ENCODE measurements around the gene ERVK3-1. TPM values are rescaled to one million over a fixed set of nuclear protein-coding genes. Genes with fewer than 3 reads are reported as not detected.

The ERVK3-1 gene, protein sequence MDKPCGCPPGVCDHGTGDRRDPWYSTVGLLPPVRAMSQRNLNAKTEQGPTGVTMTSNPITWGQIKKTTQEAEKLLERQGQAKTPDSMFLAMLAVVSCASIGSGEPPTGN
- total RNA-seq, result 26.5 and 35.3 TPM in 2 replicates

DNA sequence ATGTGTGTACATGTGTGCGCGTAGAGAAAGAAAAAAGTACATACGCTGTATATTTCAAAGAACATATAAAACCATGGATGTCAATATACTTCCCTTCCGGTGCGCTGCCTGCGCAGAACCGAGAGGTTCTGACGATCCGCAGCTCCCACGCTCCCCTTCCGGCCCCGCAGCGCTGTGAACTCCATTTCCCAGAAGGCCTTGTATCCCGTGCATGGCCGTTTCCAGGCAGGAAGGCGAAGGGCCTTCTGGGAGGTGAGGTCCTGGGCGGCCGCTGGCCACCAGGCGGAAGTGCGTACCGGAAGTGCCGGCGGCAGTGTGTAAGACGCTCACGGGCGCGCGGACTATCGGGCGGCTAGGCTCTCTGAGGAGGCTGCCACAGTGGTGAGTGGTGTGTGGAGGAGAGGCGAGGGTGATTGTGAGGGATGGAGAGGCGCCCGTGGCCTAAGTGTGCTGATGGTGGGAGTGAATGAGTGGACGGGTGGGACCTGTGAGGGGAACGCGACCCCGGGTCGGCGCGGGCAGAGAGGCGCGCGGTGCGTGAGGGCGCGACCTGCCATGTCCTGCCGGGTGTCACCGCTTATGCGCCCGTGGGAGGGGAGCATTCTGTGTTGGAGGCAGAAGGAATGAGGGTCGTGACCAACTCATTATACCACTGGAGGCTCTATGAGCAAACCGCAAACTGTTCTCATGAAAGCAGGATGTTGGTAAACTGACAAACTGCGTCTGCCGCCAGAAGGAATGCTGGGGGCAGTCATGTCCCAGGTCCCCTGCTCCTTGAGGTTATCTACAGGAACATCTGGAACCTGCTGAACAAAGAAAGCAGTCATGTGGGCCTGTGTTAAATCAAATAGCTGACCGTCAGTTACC, at the start of gene ERVK3-1:
Gene ERVK3-1, plus strand, starts transcription at position 313 of the 867 bp plus-strand sequence. CDS start 6,792 bp downstream, outside the sequence.

DNA sequence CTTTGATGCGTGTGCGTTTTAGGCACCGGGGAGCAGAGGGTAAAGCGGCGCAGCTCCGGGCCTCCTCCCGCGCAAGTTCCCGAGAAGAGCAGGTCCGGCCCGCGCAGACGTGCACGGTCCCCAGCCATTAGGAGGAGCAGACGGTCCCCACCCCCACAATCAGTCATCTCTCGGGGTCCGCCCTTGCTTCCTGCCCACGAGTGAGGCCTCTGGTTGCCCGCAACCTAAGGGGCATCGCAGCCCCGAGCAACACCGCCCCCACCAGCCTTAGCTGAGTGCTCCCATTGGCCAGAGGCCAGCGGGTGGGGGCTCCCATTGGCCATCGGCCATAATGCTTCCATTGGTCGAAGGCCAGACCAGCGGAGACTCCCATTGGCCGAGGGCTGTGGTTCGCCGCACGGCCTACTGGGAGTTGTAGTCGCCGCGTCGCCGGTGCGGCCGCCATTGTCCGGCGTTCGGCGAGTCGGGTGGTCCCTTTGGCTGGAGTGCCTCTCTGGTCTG, 26.6 kb upstream of the ERVK3-1 start, which contains the start of gene ZNF8:
Gene ZNF8, plus strand, starts transcription at position 415 of the 501 bp plus-strand sequence. CDS start 127 bp downstream, outside the sequence.

DNA sequence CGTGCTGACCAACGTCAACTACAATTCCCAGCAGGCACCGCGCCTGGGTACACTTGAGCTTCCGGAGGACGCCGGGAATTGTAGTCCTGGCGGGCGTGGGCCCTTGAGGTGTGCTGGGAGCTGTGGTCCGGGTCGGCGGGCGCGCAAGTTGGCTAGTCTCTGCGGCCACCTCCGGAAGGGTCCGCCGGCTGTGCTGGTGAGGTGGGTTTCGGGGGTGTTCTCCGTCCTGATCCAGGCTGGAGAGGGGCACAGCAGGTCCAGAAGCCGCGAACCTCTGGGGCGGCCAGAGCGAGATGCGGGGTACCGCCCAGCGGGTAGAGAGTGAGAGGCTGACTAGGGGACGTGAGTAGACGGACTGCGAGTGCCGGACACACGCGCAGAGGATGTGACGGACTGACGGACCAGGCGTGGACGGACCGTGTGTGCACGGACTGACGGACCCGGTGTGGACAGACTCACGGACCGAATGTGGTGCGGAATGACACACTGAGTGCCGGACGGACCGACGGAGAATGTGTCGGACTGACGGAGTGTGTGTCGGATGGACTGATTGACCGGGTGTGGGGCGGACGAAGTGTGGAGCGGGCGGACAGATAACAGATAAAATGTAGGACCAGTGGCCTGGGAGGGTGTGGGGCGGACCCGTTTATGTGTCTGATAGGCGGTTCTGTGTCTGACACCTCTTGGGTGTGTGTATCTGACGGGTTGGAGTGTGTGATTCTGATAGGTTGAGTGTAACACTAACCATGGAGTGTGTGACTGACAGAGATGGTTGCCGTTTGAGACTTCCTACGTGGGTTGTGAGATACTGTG, 21.9 kb downstream of the ERVK3-1 start, which contains the start of gene ZSCAN22:
Gene ZSCAN22, plus strand, starts transcription at position 81 of the 813 bp plus-strand sequence. CDS start 7,809 bp downstream, outside the sequence.

DNA sequence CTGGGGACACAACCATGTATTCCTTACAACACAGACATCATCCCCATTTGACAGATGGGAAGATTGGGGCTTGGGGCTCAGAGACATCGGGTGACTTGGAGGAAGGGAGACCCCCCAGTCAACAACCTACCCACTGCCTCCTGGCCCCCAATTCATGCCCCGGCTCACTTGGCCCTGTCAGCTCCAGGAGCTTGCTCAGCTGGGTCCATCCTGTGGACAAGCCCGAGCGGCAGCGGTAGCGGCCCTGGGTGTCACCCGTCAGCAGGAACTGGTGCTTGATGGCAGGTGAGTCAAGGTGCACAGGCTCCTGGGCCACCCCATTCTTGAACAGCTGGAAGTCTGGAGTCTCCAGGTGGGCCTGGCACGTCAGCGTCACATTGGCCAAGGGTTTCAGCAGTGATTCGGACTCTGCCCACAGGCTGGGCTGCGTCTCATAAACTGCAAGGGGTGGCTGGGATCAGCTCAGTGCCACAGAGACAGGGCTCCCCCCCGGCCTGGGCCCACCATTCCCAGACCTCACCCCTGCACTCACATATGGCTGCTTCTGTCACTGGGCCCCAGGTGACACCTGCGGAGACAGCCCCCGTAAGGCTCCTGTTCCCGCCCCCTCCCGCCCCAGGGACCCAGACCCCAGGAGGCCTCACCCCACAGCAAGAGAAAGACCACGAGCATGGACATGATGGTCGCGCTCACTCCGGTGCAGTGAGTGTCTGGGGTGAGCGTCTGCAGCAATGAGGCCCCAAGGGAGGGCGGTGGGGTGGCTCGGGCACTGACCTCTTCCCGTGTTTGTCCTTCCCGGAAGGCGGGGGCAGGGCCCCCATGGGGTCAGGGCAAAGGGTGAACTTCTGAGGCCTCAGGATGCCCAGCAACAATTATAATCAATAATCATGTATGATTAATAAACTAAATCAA, 47.8 kb downstream of the ERVK3-1 start, which contains the start of gene A1BG:
Gene A1BG, minus strand, starts transcription at position 733 of the 912 bp plus-strand sequence. Its CDS starts 55 bp downstream, at position 678.

DNA sequence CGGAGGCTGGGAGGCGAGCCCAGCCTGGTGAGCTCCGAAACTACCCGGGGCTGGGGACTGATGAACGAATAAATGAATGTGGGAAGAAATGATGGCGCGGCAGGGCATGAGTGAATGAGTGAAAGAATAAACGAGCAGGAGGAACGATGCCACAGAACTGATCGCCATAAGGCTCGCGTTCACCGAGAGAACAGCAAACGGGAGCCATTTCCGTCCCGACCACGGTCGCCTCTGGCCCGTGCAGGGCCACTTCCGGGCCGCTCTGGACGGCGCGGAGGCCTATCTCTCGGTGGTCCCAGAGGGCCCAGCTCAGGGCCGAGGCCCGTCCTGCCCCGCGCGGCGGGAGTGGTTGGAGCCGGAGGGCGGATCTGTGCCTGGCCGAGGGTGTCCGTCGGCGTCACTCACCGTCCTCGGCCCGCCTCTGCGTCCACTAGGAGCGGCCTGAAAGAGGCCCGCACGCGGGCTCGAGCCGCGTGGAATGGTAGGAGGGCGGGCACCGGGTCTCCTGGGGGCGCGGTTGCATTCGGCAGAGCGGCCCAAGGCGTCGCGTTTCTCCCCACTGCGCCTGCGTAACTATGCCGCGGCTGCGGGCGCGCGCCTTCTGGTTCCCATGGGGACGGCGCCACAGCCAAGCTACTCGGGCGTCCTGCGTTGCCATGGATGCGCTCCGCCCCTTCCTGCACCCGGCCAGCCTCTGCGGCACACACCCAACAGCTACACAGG, 57.3 kb downstream of the ERVK3-1 start, which contains the start of gene ZNF497:
Gene ZNF497, minus strand, starts transcription at position 480 of the 723 bp plus-strand sequence. CDS start 5,116 bp downstream, outside the sequence.

Other genes starting within 250 kb of the ERVK3-1 start
- 3.9 and 4.3 TPM in 2 replicates for gene ZNF135, start 246.1 kb upstream of the ERVK3-1 start, total RNA-seq
- 40.7 and 51.3 TPM in 2 replicates for gene ZSCAN18, start 207.1 kb upstream of the ERVK3-1 start, total RNA-seq
- 13.4 and 17.0 TPM in 2 replicates for gene ZNF329, start 154.6 kb upstream of the ERVK3-1 start, total RNA-seq
- 11.0 and 23.3 TPM in 2 replicates for gene ZNF274, start 122.3 kb upstream of the ERVK3-1 start, total RNA-seq
- 40.0 and 45.7 TPM in 2 replicates for gene ZNF544, start 76.5 kb upstream of the ERVK3-1 start, total RNA-seq
- gene ZNF8, start 26.4 kb upstream of the ERVK3-1 start, total RNA-seq, result 4.2 and 6.8 TPM in 2 replicates
- gene ZSCAN22, start 21.6 kb downstream of the ERVK3-1 start, total RNA-seq, result 2.7 and 3.5 TPM in 2 replicates
- 9.7 and 24.9 TPM in 2 replicates for gene A1BG, start 48.1 kb downstream of the ERVK3-1 start, total RNA-seq
- gene ZNF497, start 57.4 kb downstream of the ERVK3-1 start, total RNA-seq, result 0.89 and 0.92 TPM in 2 replicates
- gene ZNF837, start 75.7 kb downstream of the ERVK3-1 start, total RNA-seq, result 1.5 and 1.9 TPM in 2 replicates
- gene RPS5, start 81.9 kb downstream of the ERVK3-1 start, total RNA-seq, result 858 and 2,100 TPM in 2 replicates
- gene RNF225, start 90.3 kb downstream of the ERVK3-1 start, total RNA-seq, result not detected in 2 replicates
- 16.6 and 18.9 TPM in 2 replicates for gene ZNF584, start 103.3 kb downstream of the ERVK3-1 start, total RNA-seq
- 8.0 and 11.6 TPM in 2 replicates for gene ZNF132, start 134.8 kb downstream of the ERVK3-1 start, total RNA-seq
- gene ZNF324B, start 146.2 kb downstream of the ERVK3-1 start, total RNA-seq, result 10.3 and 10.4 TPM in 2 replicates
- 13.7 and 14.8 TPM in 2 replicates for gene ZNF324, start 161.7 kb downstream of the ERVK3-1 start, total RNA-seq
- gene ZNF446, start 171.0 kb downstream of the ERVK3-1 start, total RNA-seq, result 6.5 and 9.5 TPM in 2 replicates
- gene SLC27A5, start 206.6 kb downstream of the ERVK3-1 start, total RNA-seq, result 2.1 and 2.6 TPM in 2 replicates
- gene ZBTB45, start 214.4 kb downstream of the ERVK3-1 start, total RNA-seq, result 4.8 and 8.5 TPM in 2 replicates
- 190 and 313 TPM in 2 replicates for gene TRIM28, start 238.7 kb downstream of the ERVK3-1 start, total RNA-seq
- 68.1 and 103 TPM in 2 replicates for gene CHMP2A, start 249.7 kb downstream of the ERVK3-1 start, total RNA-seq

All from smooth muscle cell of the umbilical artery (primary cell).